HS-5 (cell line): ENCODE data around the gene TPPP.
"Not testable (repeated sequence)": the region's sequence is repeated elsewhere in the genome, so short reads cannot be mapped to it uniquely, and the experiment has no call there.

Source experiments
- DNase-seq: peaks from one replicate; pipeline ENCODE4 v3.0.0-alpha.2; 2012; ENCODE audit warnings: low read depth

TPPP gene

GRCh38 chr5:694042-694431 is 885 bp upstream of the TPPP start:
- not testable (repeated sequence) for DNase-seq

- not testable (repeated sequence) for DNase-seq
Observed at GRCh38 chr5:692529-693041, 567 bp downstream of the TPPP start.

GRCh38 chr5:691817-692528 is 1.2 kb downstream of the TPPP start:
- no peak for DNase-seq

GRCh38 chr5:691049-691448 is 2.1 kb downstream of the TPPP start:
- DNase-seq = not testable (repeated sequence)

GRCh38 chr5:690293-690692 is 2.9 kb downstream of the TPPP start:
- not testable (repeated sequence) for DNase-seq

GRCh38 chr5:688348-689010 is 4.7 kb downstream of the TPPP start:
- not testable (repeated sequence) for DNase-seq

GRCh38 chr5:686936-687335 is 6.2 kb downstream of the TPPP start:
- not testable (repeated sequence) for DNase-seq

GRCh38 chr5:686172-686523 is 7.0 kb downstream of the TPPP start:
- not testable (repeated sequence) for DNase-seq

GRCh38 chr5:685262-686171 is 7.6 kb downstream of the TPPP start:
- no peak for DNase-seq

GRCh38 chr5:684751-685216 is 8.4 kb downstream of the TPPP start:
- no peak for DNase-seq

- DNase-seq = no peak
Observed at GRCh38 chr5:683551-684481, 9.3 kb downstream of the TPPP start.

GRCh38 chr5:682651-683358 is 10.3 kb downstream of the TPPP start:
- not testable (repeated sequence) for DNase-seq

- not testable (repeated sequence) for DNase-seq
Observed at GRCh38 chr5:682216-682615, 10.9 kb downstream of the TPPP start.

- DNase-seq = not testable (repeated sequence)
Observed at GRCh38 chr5:681317-682191, 11.6 kb downstream of the TPPP start.

GRCh38 chr5:680836-681235 is 12.3 kb downstream of the TPPP start:
- not testable (repeated sequence) for DNase-seq

- DNase-seq = not testable (repeated sequence)
Observed at GRCh38 chr5:680118-680795, 12.9 kb downstream of the TPPP start.

GRCh38 chr5:679166-679895 is 13.8 kb downstream of the TPPP start:
- DNase-seq = not testable (repeated sequence)

- not testable (repeated sequence) for DNase-seq
Observed at GRCh38 chr5:678521-678920, 14.6 kb downstream of the TPPP start.
